Left ventricle myocardium inferior (tissue), 1 donor: ENCODE results near the gene RNPEPL1. TPM values are rescaled to one million over a fixed set of nuclear protein-coding genes. Genes with fewer than 3 reads are reported as not detected.
A peak's percentile ranks its signal among the peaks of the same experiment; 100 is the strongest.

ENCODE experiments used
- DNase-seq: peaks from one replicate; pipeline ENCODE4 v3.0.0-alpha.2; 2020
- H3K27ac ChIP-seq: fragments of 200-600 bp; replicated peaks from 2 replicates; pipeline ENCODE4 v1.8.0; 2021
- H3K27me3 ChIP-seq: fragments of 200-600 bp; 2 replicates; pipeline ENCODE4 v1.8.0; 2021; ENCODE audit warnings: low read depth
- H3K36me3 ChIP-seq: fragments of 200-600 bp; 2 replicates; pipeline ENCODE4 v1.8.0; 2021
- H3K4me1 ChIP-seq: fragments of 200-600 bp; 2 replicates; pipeline ENCODE4 v1.8.0; 2021
- H3K4me3 ChIP-seq: fragments of 200-600 bp; 2 replicates; pipeline ENCODE4 v1.8.0; 2021; ENCODE audit warnings: mild to moderate bottlenecking, moderate library complexity
- H3K9me3 ChIP-seq: fragments of 200-600 bp; replicated peaks from 2 replicates; pipeline ENCODE4 v1.8.0; 2021
- CTCF ChIP-seq: fragments of 200-600 bp; IDR thresholded peaks from 2 replicates; pipeline ENCODE4 v1.8.0; 2021; ENCODE audit warnings: antibody characterized with exemption, mild to moderate bottlenecking, borderline replicate concordance
- intact Hi-C: fragments of 100-400 bp; cut with micrococcal nuclease; formaldehyde crosslinking; loops from one replicate; pipeline ENCODE4 v1.11.0; 2022
- total RNA-seq: library from RNA; stranded (reverse); fragmentation: NEBNext Ultra II Directional; extraction: Animal tissue kit (Norgen Biotek cat#: 25700); gene quantifications from one replicate; pipeline ENCODE4 v1.2.1, GENCODE V29; 2021
- donor health status: DM: no; HTN: yes; CAD: no; lungs with severe emphysema.

Gene RNPEPL1
- total RNA-seq, 1 donor from 2014 or later: 80.1 TPM

- no peak overlapping the region for H3K27ac ChIP-seq
- no peak for TF ChIP-seq CTCF
- intact Hi-C loops: no loop called here
- H3K36me3 ChIP-seq: peaks cover 3% of the 10 kb centered on the region
- H3K4me3 ChIP-seq: no peak overlapping the region
- H3K9me3 ChIP-seq: no peaks in the 10 kb centered on the region
- DNase-seq: peak; percentile 18
- no peaks in the 10 kb centered on the region for H3K27me3 ChIP-seq
- H3K4me1 ChIP-seq: no peaks in the 10 kb centered on the region
Observed at GRCh38 chr2:240622531-240623235, 54.4 kb downstream of the RNPEPL1 start.

- H3K4me1 ChIP-seq: no peaks in the 10 kb centered on the region
- H3K36me3 ChIP-seq: no peaks in the 10 kb centered on the region
- intact Hi-C loops: no loop called here
- no peak for TF ChIP-seq CTCF
- H3K9me3 ChIP-seq: no peaks in the 10 kb centered on the region
- no peak overlapping the region for H3K4me3 ChIP-seq
- DNase-seq: peak; percentile 2
- no peak overlapping the region for H3K27ac ChIP-seq
- no peaks in the 10 kb centered on the region for H3K27me3 ChIP-seq
Observed at GRCh38 chr2:240623531-240624010, 55.3 kb downstream of the RNPEPL1 start.

- H3K27me3 ChIP-seq: no peaks in the 10 kb centered on the region
- DNase-seq: peak; percentile 13
- H3K4me1 ChIP-seq: no peaks in the 10 kb centered on the region
- H3K36me3 ChIP-seq: no peaks in the 10 kb centered on the region
- no peak overlapping the region for H3K4me3 ChIP-seq
- no peak for TF ChIP-seq CTCF
- H3K27ac ChIP-seq: no peak overlapping the region
- no peaks in the 10 kb centered on the region for H3K9me3 ChIP-seq
- intact Hi-C loops: no loop called here
Observed at GRCh38 chr2:240624011-240624949, 56.0 kb downstream of the RNPEPL1 start.

- intact Hi-C loops: no loop called here
- no peak within 1 kb of the TSS for H3K4me3 ChIP-seq
- H3K4me1 ChIP-seq: no peaks in the 10 kb centered on the region
- H3K27ac ChIP-seq: no peak within 1 kb of the TSS
- DNase-seq: peak; percentile 38
- no peak for TF ChIP-seq CTCF
- no peaks in the 10 kb centered on the region for H3K27me3 ChIP-seq
- no peaks in the 10 kb centered on the region for H3K9me3 ChIP-seq
- H3K36me3 ChIP-seq: no peaks in the 10 kb centered on the region
Observed at GRCh38 chr2:240624950-240625621, 56.8 kb downstream of the RNPEPL1 start, which contains the start of gene GPR35. Gene GPR35, plus strand, starts transcription at chr2:240625480. Its CDS starts 4,473 bp downstream, at chr2:240629953.
